RWPE2 (cell line): ENCODE results near the gene MFNG.

Experiments
- ATAC-seq: fragments of 200-7000 bp; cut with Tn5 transposase; 3 replicates; pipeline ENCODE4 v1.9.1; 2021; ENCODE audit warnings: low read depth
- DNase-seq: peaks from one replicate; pipeline ENCODE4 v3.0.0-alpha.2; 2020; ENCODE audit warnings: low spot score
- H3K27ac ChIP-seq: fragments of 450-650 bp; 2 replicates; pipeline ENCODE4 v1.5.1; 2017; ENCODE audit warnings: mild to moderate bottlenecking; ENCODE audit not compliant: poor library complexity, severe bottlenecking
- H3K27me3 ChIP-seq: fragments of 250-450 bp; sonication (Bioruptor Pico); 2 replicates; pipeline ENCODE4 v1.5.1; 2021; ENCODE audit warnings: mild to moderate bottlenecking, moderate library complexity; ENCODE audit not compliant: insufficient read depth, poor library complexity, severe bottlenecking
- H3K36me3 ChIP-seq: fragments of 250-450 bp; sonication (Bioruptor Pico); 2 replicates; pipeline ENCODE4 v1.5.1; 2020; ENCODE audit warnings: low read depth, mild to moderate bottlenecking, moderate library complexity
- H3K4me1 ChIP-seq: fragments of 250-450 bp; sonication (Bioruptor Pico); 2 replicates; pipeline ENCODE4 v1.5.1; 2021; ENCODE audit warnings: mild to moderate bottlenecking, moderate library complexity; ENCODE audit not compliant: insufficient read depth, poor library complexity, severe bottlenecking
- H3K4me3 ChIP-seq: fragments of 250-450 bp; sonication (Bioruptor Pico); 2 replicates; pipeline ENCODE4 v1.5.1; 2021; ENCODE audit warnings: mild to moderate bottlenecking, moderate library complexity; ENCODE audit not compliant: severe bottlenecking
- H3K9me3 ChIP-seq: fragments of 250-450 bp; sonication (Bioruptor Pico); 2 replicates; pipeline ENCODE4 v1.5.1; 2021; ENCODE audit warnings: mild to moderate bottlenecking, moderate library complexity; ENCODE audit not compliant: severe bottlenecking
- TF ChIP-seq, protein P1 (sequence below): fragments of 450-650 bp; IDR thresholded peaks from one replicate; pipeline ENCODE4 v1.5.1; 2017; ENCODE audit warnings: mild to moderate bottlenecking, moderate library complexity; ENCODE audit not compliant: poor library complexity, severe bottlenecking

The MFNG gene

DNA sequence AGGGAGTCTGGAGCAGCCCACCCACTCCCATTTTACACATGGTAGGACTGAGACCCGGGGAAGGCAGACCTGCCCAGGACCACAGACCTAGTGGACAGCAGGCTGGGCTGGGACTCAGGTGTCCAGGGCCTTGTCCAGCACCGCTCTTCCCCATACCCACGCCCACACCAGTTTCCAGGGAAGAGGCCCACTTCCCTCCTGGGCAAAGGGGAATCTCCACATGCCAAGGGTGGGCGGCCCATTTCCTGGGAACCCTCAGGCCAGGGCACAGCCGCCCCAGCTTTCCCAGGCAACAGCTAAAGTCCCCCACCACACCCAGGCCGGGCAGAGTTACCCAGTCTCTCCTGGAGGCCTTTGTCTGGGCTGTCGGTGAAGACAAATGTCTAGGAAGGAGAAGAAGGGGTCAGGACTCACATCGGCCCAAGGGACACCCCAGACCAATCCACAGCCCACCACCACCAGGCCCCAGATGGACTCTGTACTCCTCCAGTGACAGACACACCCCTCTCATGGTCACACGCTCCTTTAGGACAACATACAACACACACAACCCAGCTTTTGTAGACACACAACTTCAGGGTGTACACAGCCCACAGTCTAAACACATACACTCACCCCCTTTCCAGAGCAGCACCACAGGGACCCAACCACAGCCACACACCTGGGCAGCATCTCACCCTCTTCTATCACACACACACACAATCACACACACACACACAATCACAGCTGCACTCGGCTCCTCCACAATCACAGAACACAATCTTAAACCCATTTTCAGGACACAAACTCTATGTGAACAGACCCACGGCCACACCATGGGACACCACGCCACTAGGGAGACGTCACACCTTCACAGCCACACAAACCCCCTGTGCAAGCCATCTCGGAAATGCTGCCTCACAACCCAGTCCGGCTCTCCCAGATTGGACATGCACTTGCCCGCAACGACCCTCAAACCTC is 5.5 kb downstream of the MFNG start:
- H3K4me3 ChIP-seq = no peak overlapping the region
- DNase-seq (no peak), ATAC-seq (no peak)
- TF ChIP-seq, protein P1, sequence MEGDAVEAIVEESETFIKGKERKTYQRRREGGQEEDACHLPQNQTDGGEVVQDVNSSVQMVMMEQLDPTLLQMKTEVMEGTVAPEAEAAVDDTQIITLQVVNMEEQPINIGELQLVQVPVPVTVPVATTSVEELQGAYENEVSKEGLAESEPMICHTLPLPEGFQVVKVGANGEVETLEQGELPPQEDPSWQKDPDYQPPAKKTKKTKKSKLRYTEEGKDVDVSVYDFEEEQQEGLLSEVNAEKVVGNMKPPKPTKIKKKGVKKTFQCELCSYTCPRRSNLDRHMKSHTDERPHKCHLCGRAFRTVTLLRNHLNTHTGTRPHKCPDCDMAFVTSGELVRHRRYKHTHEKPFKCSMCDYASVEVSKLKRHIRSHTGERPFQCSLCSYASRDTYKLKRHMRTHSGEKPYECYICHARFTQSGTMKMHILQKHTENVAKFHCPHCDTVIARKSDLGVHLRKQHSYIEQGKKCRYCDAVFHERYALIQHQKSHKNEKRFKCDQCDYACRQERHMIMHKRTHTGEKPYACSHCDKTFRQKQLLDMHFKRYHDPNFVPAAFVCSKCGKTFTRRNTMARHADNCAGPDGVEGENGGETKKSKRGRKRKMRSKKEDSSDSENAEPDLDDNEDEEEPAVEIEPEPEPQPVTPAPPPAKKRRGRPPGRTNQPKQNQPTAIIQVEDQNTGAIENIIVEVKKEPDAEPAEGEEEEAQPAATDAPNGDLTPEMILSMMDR = no peak
- H3K27me3 ChIP-seq = no peaks in the 10 kb centered on the region
- no peaks in the 10 kb centered on the region for H3K36me3 ChIP-seq
- H3K27ac ChIP-seq = no peak overlapping the region
- H3K9me3 ChIP-seq = no peaks in the 10 kb centered on the region
- H3K4me1 ChIP-seq = no peaks in the 10 kb centered on the region

DNA sequence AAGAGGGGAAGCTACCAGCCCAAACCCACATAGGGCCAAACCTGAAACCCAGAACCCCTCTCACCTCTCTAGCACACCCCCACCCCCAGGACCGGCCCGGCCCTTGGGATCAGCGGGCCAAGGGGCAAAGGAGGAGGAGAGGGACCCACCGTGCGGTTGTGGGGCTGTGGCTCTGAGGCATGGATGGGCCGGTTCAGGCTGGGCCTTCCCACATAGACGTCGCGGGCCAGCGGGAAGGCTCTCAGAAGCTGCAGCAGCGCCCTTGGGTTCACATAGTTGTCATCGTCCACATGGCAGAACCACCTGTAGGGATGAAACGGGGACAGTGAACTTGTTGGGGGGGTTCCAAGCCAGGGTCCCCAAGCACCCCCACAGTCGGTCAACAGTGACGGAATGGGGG is 7.0 kb downstream of the MFNG start:
- no peak for ATAC-seq
- no peaks in the 10 kb centered on the region for H3K4me1 ChIP-seq
- TF ChIP-seq, protein P1 = no peak

DNA sequence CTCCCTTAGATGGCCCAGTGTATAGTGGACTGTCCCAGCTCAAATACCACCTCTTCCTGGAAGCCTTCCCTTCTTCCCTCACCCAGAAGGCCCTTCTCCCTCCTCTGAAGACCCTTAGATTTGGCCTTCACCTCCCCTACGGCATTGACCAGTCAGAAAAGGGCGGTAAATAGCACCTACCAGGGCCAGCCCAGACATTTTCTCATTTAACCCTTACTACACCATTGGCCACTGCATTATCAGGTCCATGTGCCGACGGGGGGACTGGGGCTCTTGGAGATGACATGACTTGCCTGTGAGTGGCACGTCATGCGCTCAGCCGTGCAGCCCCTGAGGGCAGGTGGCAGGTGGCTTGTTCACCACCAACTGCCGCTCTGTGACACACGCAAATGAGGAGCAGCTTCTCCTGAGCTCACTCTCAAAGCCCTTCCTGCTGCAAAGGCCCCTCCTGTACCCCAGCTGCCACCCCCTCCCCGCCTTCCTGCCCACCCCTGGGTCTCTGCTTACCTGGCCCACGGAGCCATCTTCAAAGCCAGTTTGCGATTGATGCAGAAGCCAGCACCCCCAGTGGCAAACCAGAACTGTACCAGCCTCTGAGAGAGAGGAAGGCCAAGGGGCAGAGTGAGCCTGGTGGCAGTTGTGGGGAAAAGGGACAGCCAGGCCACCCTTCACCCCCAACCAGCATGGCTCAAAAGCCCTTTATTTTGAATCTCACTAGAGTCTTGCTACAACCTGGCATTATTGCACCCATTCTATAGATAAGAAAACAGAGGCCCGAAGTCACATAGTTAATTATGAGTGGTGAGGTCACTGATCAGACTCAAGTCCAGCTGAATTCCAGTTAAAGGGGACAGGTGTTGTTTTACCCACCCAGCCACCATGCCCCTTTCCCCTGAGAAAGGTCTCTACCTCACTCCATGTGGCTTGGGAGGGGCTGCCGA is 9.5 kb downstream of the MFNG start:
- TF ChIP-seq, protein P1 = no peak
- DNase-seq (no peak), ATAC-seq (no peak)
- Histone ChIP-seq H3K4me1 (no peaks in the 10 kb centered on the region), H3K27me3 (no peaks in the 10 kb centered on the region), H3K27ac (no peak overlapping the region), H3K9me3 (no peaks in the 10 kb centered on the region), H3K4me3 (no peak overlapping the region), H3K36me3 (no peaks in the 10 kb centered on the region)

More for the DNA sequence above, 7.0 kb downstream of the MFNG start:
- Histone ChIP-seq H3K9me3 (no peaks in the 10 kb centered on the region), H3K36me3 (no peaks in the 10 kb centered on the region), H3K4me3 (no peak overlapping the region), H3K27me3 (no peaks in the 10 kb centered on the region), H3K27ac (no peak overlapping the region)
- DNase-seq = no peak

DNA sequence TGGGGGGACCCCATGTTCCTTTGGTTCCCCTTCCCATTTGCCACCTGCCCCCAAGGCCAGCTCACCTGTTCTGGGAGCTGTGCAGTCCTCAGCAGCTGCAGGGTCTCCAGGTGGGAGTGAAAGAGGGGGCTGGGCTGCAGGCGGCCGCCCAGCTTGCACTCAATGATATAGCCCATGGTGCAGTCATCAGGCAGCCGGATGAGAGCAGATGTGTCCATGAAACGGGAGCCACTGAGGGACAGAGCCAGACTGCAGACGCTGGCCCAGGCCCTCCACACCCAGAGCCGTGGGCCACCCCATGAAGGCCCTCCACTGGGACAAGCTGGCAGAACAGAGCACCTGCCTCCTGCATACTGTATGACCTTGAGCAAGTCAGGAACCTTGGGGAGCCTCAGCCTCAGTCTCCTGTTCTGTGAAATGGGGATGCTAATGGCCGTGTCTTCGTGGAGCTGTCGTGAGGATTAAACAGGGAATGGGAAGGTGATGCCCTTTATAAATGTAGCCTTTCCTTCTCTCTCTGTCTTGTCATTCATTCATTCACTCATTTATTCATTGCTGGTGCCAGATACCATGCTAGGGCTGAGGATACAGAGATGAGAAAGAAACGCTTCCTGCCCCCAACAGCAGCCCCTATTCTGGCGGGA is 11.6 kb downstream of the MFNG start:
- TF ChIP-seq, protein P1 = no peak
- Histone ChIP-seq H3K27me3 (no peaks in the 10 kb centered on the region), H3K27ac (no peak overlapping the region), H3K9me3 (no peaks in the 10 kb centered on the region), H3K36me3 (no peaks in the 10 kb centered on the region), H3K4me3 (no peak overlapping the region), H3K4me1 (no peaks in the 10 kb centered on the region)
- ATAC-seq (no peak), DNase-seq (no peak)
